Measurements from ENCODE around the gene PDE3A.

The PDE3A gene

DNA sequence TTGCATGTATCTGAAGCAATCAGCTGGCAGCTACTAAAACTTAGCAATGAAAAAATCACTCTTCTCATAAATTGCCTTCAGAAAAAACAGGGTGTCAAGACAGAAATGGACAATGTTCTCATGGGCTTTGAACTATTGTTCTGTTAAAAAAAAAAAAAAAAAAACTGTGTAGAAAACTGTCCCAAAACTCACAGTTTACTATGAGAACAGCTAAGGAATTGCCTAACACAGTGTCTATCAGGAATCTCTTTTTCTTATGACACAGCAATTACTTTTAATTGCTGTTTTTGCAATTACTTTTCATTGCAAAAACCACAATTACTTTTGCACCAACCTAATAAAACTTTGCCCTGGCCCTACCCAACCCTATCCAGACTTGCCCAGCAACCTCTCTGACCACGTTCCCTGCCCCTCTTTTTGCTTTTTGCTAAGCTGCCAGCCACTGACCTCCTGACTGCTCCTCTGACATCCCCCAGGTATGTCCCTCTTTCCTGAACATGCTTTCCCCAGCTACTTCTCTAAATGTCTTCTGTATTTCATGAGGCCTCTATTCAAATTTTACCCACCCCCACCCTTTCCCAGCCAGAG is 258.8 kb downstream of the PDE3A start:
- no peak for DNase-seq

- no peak for DNase-seq
Measured at GRCh38 chr12:20628226-20628787, 260.0 kb downstream of the PDE3A start.

DNA sequence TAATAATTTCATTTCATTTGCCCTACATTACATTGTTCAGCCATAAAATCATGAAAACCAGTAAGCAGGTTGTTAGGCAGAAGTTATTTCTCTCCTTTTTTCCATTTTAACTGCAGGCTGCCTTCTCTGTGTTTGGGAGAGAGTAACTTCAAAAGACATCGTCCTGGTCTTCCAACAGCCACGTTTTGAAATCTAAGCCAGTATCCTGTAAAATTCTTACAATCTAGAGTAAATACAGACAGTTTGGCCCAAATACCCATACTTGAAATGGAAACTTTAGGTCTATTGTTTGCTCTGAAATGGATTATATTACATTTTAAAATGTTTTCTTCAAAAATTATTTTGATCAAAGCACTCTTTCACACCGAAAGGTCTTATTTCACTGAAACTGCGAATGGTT is 260.7 kb downstream of the PDE3A start:
- DNase-seq = no peak

DNA sequence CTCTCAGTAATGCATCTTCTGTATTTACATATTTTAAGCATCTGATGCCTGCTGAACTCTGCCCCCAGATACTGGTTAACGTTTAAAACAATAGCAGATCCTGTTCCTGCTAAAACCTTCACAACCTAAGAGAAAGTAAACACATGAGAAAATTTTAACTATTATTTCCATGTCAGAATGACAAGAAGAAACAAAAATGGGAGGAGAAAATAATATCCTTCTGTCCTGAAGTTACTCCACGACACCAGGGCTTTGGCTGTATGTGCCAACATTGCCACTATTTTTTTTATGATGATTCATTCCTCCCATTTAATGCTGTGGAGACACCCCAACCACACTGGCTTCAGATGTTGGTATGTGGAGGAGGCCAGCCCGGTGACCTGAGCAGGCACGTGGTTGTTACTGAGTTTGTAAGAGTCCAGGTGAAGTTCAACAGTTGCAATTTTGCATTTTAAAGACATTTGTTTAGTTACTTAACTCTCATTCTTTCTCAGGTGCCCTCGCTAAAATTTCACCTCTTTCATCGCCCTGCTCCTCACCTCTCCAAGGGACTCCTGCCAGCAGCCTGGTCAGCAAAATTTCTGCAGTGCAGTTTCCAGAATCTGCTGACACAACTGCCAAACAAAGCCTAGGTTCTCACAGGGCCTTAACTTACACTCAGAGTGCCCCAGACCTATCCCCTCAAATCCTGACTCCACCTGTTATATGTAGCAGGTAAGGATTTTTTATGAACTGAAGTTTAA is 261.2 kb downstream of the PDE3A start:
- DNase-seq = no peak

DNA sequence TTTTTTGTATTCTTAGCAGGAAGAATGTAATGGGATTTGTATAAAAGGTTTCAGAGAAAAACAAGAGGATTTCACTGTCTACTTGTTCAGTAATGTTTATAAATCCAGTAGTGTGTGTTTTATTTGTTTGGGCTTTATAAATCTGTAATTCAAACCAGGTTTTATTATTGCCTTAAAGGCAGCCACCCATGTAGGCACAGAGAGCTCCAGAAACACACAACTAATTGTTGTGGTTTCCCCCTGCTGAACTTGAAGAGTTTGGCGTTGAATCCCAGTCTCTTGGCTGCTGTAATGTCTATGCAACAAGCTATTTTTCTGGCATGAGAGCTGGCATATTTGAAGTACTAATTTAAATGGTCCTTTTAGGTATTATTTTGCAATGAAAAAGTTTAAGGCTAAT is 263.4 kb downstream of the PDE3A start:
- no peak for DNase-seq

DNA sequence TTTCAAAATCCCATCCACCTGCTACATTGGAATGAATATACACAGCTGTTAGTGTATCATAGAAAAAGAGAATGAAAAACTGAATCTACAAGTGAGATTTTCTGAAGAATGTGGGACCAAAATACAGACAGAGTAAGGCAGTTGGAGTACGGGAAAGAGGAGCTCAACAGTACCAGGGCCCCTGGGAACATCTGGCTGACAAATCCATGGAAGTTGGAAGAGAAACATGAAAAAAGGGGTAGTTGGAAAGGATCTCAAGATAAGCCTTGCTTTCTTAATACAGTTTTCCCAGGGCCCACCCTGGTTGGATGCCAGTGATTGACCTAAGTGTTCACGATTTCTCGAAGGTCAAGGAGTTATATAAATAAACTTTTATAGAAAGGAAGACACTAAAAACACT is 272.8 kb downstream of the PDE3A start:
- no peak for DNase-seq

DNA sequence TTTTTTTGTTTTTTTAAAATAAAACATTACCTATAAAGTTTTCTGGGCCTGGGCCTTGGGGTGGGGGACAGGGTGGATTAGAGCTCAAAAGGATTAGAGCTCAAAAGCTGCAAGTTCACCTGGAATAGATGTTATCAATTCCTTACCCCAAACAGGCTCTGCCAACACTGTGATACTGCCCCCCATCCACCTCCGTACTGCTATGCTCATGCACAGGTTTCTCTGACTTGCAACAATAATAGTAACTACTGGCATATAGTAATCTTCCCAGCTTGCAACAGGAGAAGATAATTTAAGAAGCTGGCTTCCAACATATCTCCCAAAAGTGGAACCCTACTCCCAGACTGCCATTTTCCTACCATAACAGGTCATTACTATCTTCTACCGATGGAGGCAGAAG is 275.5 kb downstream of the PDE3A start:
- DNase-seq = no peak

GRCh38 chr12:20646239-20646827 is 278.0 kb downstream of the PDE3A start:
- DNase-seq = peak in 1 of 2 donors; percentile 18

GRCh38 chr12:20653871-20654270 is 285.5 kb downstream of the PDE3A start:
- no peak for DNase-seq

DNA sequence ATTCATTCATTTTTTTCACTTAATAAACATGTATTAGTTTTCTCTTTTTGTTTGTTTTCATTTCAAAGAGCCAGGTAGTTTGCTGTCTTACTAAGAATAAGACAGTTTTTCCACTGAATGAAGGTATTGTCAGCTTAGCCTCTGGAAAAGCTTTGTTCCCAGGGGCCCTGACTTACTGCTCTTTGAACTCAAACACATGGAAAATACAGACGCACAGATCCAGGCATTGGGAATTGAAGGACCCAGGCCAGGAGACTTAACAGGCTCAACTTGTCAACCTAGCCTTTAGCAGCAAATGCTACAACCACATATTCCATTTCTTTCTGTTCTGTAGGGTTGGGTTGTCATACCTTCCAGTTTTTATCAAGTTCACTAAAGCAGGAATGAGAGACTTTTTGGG is 288.3 kb downstream of the PDE3A start:
- DNase-seq = no peak

GRCh38 chr12:20657496-20657895 is 289.2 kb downstream of the PDE3A start:
- DNase-seq = no peak

DNA sequence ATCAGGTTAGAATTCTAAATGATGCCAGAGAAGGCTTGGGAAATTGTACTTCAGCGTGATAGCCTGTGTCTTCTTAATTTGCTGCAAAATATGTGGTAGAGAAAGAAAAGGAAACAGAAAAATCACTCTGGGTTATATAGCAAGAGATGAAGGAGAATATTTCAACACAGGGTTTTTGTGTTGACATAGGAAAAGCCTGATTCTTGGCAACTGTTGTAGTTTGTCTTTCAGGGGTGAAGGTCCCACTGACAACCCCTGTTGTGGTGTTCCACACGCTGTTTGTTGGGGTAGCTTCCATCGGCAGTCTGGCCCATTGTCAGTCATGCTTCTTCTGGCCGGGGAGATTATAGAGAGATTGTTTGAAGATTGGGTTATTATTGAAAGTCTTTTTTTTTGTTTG is 313.0 kb downstream of the PDE3A start:
- DNase-seq = no peak

- no peak for DNase-seq
Measured at GRCh38 chr12:20695232-20695631, 326.9 kb downstream of the PDE3A start, which contains the start of gene SLCO1C1. Gene SLCO1C1, plus strand, starts transcription at chr12:20695332. Its CDS starts 4,245 bp downstream, at chr12:20699577.

DNA sequence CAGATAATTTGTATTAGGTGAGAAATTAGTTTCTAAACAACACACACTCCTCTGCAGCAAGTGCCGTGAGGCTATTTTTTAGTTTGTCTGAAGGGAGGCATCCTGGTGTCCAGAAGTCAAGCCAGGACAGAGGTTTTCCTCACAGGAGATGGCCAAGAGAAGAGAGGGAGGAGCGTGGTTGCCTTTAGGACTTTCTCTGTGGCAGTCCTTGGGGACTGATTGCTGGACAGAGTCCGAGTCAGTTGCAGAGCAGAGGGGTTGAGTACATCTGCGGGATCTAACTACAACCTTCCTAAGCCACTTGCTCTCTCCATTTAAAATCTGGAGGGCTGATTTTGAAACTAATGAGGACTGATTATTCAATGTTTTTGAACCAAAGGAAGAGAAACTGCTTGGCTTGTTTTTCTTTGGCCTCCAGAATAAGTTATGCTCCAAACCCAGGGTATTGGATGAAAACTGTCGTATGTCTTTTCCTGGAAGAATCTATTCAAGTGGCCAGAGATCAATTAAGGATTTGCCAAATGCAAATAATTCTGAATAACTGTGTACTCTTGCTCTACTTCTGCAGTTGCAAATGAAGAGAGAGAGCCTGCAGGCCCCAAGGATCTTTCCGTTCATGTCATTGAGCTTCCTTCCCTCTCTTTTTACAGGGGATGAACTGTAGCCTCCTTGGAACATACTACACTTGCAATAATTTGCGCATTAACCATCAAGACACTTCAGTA is 328.0 kb downstream of the PDE3A start:
- no peak for DNase-seq

- DNase-seq = no peak
Measured at GRCh38 chr12:20701106-20701505, 332.8 kb downstream of the PDE3A start.

- DNase-seq = no peak
Measured at GRCh38 chr12:20704860-20705259, 336.5 kb downstream of the PDE3A start.

DNA sequence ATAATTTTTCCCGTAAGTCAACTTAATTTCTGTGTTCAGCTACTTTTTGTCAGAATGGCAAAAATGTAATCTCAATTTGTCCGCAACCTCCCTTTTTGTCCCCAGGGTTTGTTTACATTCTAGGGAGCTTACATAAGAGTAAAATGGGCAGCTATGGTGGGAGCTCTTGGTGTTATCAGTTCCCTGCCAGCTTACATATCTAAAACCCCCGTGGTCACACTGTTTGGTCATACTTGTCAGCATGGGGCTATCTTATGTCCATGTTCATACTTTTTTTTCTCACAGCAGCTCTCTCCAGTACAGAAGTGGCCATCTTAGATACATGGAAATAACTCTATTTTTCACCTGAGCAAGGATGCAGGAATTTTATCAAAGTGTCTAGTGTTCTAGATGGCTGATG is 343.5 kb downstream of the PDE3A start:
- no peak for DNase-seq

- no peak for DNase-seq
Measured at GRCh38 chr12:20716037-20716436, 347.7 kb downstream of the PDE3A start.

GRCh38 chr12:20716985-20717384 is 348.6 kb downstream of the PDE3A start:
- DNase-seq = no peak

GRCh38 chr12:20718294-20718693 is 350.0 kb downstream of the PDE3A start:
- no peak for DNase-seq

DNA sequence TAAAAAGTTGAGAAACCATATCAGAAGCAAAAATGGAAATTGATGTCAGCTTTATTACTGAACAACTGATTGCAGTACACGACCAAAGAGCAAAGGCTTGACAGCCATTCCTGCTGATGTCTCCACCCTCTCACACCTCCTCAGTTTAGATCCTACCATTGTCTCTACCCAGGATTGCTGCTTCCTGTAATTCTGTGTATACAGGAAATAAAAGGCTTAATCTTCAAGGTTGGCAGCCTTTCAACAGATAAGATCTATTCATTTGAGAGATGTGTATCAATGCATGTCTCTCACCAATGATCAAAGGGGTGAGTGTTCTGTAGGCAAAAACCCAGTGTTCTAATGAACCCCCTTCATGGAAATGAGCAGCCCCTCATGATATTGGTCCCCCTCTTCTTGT is 353.8 kb downstream of the PDE3A start:
- no peak for DNase-seq

DNA sequence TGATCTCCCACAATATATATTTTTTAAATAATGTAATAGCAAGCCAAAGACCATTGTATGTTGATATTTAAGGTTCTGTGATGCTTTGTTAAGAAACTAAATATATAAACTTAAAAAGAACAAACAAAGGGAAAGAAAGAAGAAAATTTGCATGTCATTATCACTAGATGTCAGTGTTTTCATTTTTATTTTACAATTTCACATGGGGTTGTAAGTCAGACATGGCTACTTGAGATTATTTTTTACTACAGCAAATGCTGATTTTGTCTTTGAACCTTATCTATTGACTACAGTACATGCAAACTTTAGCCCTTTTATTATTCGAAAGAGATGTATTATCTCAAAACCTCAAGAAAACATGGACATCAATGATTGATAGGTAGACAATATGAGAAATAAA is 362.9 kb downstream of the PDE3A start:
- DNase-seq = no peak

Data from inflammatory macrophage treated with lipopolysaccharide for 1 hour (primary cell).